Esophagus (tissue), 2 donors: Measurements from ENCODE around the gene BCKDHA. TPM values are rescaled to one million over a fixed set of nuclear protein-coding genes. Genes with fewer than 3 reads are reported as not detected.

Experiments used
- H3K27ac ChIP-seq, 2 donors: one replicate each; pipeline ENCODE4 v1.5.1; 2013; ENCODE audit warnings: low read depth in 2 of 2, mild to moderate bottlenecking in 2 of 2, inconsistent platforms in 1 of 2, low read length in 1 of 2, moderate library complexity in 1 of 2
- H3K27me3 ChIP-seq, 2 donors: one replicate each; pipeline ENCODE4 v1.6.1; 2013; ENCODE audit warnings: low read length in 2 of 2, control low read depth in 1 of 2, mild to moderate bottlenecking in 1 of 2; ENCODE audit not compliant: insufficient read depth in 2 of 2, control insufficient read depth in 1 of 2
- H3K36me3 ChIP-seq, 2 donors: one replicate each; pipeline ENCODE4 v1.6.1; 2013; ENCODE audit warnings: low read length in 1 of 2; ENCODE audit not compliant: control insufficient read depth in 2 of 2, insufficient read depth in 2 of 2
- H3K4me1 ChIP-seq, 2 donors: one replicate each; pipeline ENCODE4 v1.6.1; 2013; ENCODE audit warnings: low read length in 1 of 2; ENCODE audit not compliant: control insufficient read depth in 2 of 2, insufficient read depth in 2 of 2
- H3K4me3 ChIP-seq, 2 donors: one replicate each; pipeline ENCODE4 v1.5.1; 2013; ENCODE audit warnings: low read length in 2 of 2, mild to moderate bottlenecking in 2 of 2, low read depth in 1 of 2, moderate library complexity in 1 of 2
- H3K9me3 ChIP-seq, 2 donors: one replicate each; pipeline ENCODE4 v1.6.1; 2013; ENCODE audit warnings: mild to moderate bottlenecking in 2 of 2, low read depth in 1 of 2, low read length in 1 of 2, moderate library complexity in 1 of 2; ENCODE audit not compliant: control insufficient read depth in 2 of 2, insufficient read depth in 1 of 2
- WGBS, 2 donors: extraction: QIAGEN DNeasy Blood & Tissue Kit; methylation state at CpG; one replicate each; pipeline ENCODE4 v1.1.7; 2013; 5-methylcytosine and 5-hydroxymethylcytosine counted together
- polyA plus RNA-seq, 2 donors: library from polyadenylated mRNA; stranded (reverse); fragments of 200-250 nt; gene quantifications; one replicate each; pipeline ENCODE4 v1.2.3, GENCODE V29; 2013
- donor health status: healthy with polysubstance abuse.
- donor health status: Bipolar disorder and iron deficiency.

The BCKDHA gene
- polyA plus RNA-seq, 2 donors: 37.0 to 61.8 TPM

DNA sequence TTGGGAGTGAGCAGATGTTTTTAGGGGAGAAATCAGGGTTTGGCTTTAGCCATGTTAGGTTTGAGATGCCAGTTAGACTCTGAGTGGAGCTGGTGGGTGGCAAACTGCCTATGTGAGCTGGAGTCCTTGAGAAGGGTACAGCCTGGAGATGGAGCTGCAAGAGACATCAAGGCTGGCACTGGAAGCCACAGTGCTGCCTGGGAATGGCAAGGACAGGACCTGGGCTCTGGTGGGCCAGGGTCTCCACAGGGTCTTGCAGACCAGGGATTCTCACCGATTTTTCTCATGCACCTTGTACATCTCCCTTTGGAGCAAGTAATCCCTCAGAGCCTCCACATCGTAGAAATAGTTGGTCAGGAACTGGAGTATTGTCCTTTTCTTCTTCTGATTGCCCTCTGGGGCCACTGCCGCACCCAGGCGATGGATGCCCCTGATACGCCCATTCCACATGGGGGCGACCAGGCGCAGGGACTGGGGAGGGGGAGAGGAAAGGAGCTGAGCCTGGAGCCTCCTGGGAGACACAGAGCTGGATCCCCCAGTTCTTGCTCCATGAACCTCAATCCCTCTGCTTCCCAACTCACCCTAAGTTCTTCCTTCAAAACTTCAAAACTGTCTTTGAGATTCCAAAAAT, 40.4 kb downstream of the BCKDHA start:
- no peak overlapping the region for H3K4me3 ChIP-seq
- H3K27me3 ChIP-seq: no peaks in the 10 kb centered on the region
- no peak overlapping the region for H3K27ac ChIP-seq
- no peaks in the 10 kb centered on the region for H3K9me3 ChIP-seq
- H3K4me1 ChIP-seq: peaks cover 3 to 9% of the 10 kb centered on the region in 2 donors
- peaks cover 0 to 4% of the 10 kb centered on the region in 2 donors for H3K36me3 ChIP-seq
- 90 to 92% methylated on average over 7 of the region's 7 CpGs for WGBS, 2 donors

DNA sequence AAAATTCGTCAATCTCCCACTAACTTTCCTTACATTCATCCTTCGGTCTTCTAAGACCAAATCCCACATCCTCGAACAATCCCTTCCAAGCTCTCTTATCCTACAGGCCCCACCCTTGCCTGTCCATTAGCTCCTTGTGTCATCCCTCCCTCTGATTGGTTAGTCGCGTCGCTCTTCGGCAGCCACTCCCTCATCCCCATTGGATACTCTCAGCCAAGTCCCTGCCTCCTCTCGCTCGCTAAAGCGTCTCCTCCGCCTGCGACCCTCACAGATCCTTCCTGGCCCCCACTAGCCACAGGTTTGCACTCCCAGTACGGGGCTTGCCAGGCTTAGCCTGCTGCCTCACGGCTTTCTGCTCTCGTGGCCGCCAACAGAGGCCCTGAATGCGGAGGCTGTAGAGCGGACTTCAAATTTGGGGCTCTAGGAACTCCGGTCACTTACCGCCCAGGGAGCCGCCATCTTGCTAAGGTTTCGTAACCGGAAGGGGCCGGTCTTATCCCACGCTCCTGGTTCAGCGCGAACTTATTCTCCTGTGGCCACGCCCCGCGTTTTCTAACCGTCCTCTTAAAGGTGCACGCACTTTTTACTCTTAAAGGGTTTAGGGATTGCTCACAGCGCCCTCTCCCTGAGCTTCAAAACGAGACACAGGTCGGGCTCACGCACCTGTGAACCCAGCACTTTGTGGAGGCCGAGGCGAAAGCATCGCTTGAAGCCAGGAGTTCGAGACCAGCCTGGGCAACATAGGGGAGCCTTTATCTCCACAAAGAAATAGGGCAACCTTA, 42.0 kb downstream of the BCKDHA start, which contains the start of gene DMAC2:
Gene DMAC2 (minus strand): TSS at position 472 of the 782 bp plus-strand sequence. CDS start 13 bp downstream, at position 459.
- H3K4me3 ChIP-seq: peak within 1 kb of the TSS; percentile 79 to 86
- H3K36me3 ChIP-seq: peaks cover 0 to 2% of the 10 kb centered on the region in 2 donors
- WGBS, 2 donors: 0 to 1% methylated on average over 40 of the region's 40 CpGs
- H3K4me1 ChIP-seq: peaks cover 3 to 9% of the 10 kb centered on the region in 2 donors
- H3K27me3 ChIP-seq: no peaks in the 10 kb centered on the region
- no peaks in the 10 kb centered on the region for H3K9me3 ChIP-seq
- peak within 1 kb of the TSS; percentile 90 to 100 for H3K27ac ChIP-seq

DNA sequence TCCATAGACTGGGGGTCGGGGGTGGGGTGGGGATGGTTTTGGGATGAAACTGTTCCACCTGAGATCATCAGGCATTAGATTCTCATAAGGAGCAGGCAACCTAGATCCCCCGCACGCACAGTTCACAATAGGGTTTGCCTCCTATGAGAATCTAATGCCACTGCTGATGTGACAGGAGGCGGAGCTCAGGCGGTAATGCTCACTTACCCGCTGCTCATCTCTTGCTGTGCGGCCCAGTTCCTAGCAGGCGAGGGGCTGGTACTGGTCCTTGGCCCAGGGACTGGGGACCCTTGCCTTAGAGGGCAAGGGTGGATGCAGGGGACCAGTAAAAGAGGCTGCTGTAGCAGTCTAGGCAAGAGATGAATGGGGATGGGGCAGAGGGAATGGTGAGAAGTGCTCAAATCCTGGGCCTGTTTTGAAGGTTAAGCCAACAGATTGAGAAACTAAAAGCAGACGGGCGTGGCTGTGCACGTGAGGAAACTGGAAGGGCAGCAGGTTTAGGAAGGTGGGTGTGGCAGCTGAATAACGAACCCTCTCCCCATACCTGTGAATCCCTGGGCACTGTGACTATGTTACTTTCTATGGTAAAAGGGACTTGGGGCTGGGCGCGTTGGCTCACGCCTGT, 43.8 kb downstream of the BCKDHA start:
- Histone ChIP-seq H3K27ac (peak overlapping the region in 1 of 2 donors; percentile 77), H3K4me3 (no peak overlapping the region), H3K9me3 (no peaks in the 10 kb centered on the region), H3K36me3 (peaks cover 0 to 2% of the 10 kb centered on the region in 2 donors), H3K27me3 (no peaks in the 10 kb centered on the region), H3K4me1 (peaks cover 3 to 9% of the 10 kb centered on the region in 2 donors)
- WGBS, 2 donors: 70 to 75% methylated on average over 15 of the region's 15 CpGs

DNA sequence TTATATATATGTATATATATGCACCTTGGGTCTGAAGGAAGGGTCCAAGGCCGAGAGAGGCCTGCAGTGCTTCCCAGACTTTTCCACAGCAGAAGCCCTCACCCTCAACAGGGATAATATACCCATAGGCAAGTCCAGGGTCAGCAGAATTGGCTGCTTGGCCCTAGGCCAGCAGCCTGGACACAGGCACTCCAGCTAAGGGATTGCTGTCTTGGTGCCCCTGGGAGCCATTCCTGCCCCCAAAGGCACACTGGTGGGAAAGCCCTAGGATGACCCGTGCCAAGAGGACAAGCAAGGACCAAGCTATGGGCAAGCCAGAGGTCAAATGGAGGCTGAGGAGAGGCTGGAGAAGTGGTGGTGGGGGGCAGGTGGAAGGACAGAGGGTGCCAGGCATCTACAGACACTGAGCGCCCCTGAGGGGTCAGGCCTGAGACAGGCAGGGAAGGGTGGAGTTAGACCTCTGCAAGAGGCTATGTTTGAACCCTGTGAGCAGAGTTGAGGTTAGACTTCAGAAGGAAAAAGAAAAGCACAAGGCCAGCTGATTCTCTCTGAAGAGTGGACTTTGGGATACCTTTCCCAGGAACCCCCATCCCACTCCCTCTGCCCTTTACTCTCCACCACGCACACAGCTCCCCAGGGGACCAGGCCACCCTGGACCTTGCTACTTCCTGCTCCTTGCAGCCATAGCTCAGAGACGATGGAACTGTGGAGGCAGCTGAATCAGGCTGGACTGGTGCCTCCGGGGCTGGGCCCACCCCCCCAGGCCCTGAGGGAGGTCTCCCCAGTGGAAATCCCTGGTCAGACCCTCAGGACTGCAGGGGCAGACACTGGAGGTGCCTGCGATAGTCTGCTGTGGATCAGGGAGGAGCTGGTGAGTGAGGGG, 45.1 kb downstream of the BCKDHA start, which contains the start of gene ERICH4:
Gene ERICH4 (plus strand): TSS at position 684 of the 883 bp plus-strand sequence. CDS start 14 bp downstream, at position 698.
- no peak within 1 kb of the TSS for H3K27ac ChIP-seq
- H3K4me3 ChIP-seq: no peak within 1 kb of the TSS
- H3K4me1 ChIP-seq: peaks cover 3 to 9% of the 10 kb centered on the region in 2 donors
- H3K36me3 ChIP-seq: peaks cover 0 to 2% of the 10 kb centered on the region in 2 donors
- 67% methylated on average over 7 of the region's 7 CpGs for WGBS, 2 donors
- no peaks in the 10 kb centered on the region for H3K27me3 ChIP-seq
- H3K9me3 ChIP-seq: no peaks in the 10 kb centered on the region

DNA sequence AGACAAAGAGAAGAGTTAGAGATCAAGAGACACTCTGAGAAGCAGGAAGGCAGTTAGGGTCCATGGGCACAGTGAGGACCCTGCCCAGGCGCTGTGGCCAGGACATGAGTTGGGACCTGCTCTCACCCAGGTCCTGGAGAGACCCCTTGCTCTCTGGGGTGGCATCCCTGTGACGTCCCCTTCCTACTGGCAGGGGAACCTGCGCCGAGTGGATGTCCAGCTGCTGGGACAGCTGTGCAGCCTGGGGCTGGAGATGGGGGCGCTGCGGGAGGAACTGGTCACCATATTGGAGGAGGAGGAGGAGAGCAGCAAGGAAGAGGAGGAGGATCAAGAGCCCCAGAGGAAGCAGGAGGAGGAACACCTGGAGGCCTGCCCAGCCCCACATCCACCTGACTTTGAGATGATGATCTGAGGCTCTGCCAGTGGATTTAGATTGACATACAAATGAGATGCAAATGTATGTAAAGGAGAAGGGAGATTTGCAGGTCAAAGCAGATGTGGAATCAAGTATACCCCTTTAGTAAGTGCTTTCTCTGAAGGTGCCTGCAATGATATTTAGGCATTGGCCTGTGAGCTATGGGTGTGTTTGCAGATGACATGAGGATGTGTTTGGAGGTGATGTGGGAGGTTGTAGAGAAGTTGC, 46.3 kb downstream of the BCKDHA start:
- H3K9me3 ChIP-seq: no peaks in the 10 kb centered on the region
- 67 to 72% methylated on average over 6 of the region's 6 CpGs for WGBS, 2 donors

DNA sequence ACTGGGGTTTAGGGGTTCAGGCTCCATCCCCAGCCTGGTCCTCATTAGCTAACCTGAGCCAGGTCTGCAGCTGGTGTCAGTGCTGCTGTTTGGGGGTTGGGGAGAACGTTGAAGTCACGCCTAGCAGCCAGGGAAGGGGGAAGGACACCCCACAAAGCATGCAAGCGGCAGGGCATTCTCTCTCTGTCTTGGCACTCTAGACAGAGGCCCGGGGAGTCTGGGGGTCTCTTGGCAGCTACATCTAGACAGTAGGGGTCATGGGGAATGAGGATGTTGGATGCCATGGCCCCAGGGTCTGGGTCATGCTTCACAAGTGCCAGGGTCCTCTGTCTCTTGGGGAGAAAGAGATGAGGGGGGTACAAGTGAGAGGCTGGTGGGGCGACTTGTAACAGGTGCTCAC, 48.0 kb downstream of the BCKDHA start:
- no peaks in the 10 kb centered on the region for H3K27me3 ChIP-seq
- H3K9me3 ChIP-seq: no peaks in the 10 kb centered on the region
- H3K36me3 ChIP-seq: no peaks in the 10 kb centered on the region
- H3K27ac ChIP-seq: no peak overlapping the region
- H3K4me3 ChIP-seq: no peak overlapping the region
- 63 to 67% methylated on average over 5 of the region's 5 CpGs for WGBS, 2 donors
- peaks cover 3 to 6% of the 10 kb centered on the region in 2 donors for H3K4me1 ChIP-seq

More for the DNA sequence above, 46.3 kb downstream of the BCKDHA start:
- H3K4me1 ChIP-seq: peaks cover 3 to 6% of the 10 kb centered on the region in 2 donors
- no peaks in the 10 kb centered on the region for H3K36me3 ChIP-seq
- H3K27ac ChIP-seq: no peak overlapping the region
- H3K27me3 ChIP-seq: no peaks in the 10 kb centered on the region
- no peak overlapping the region for H3K4me3 ChIP-seq

DNA sequence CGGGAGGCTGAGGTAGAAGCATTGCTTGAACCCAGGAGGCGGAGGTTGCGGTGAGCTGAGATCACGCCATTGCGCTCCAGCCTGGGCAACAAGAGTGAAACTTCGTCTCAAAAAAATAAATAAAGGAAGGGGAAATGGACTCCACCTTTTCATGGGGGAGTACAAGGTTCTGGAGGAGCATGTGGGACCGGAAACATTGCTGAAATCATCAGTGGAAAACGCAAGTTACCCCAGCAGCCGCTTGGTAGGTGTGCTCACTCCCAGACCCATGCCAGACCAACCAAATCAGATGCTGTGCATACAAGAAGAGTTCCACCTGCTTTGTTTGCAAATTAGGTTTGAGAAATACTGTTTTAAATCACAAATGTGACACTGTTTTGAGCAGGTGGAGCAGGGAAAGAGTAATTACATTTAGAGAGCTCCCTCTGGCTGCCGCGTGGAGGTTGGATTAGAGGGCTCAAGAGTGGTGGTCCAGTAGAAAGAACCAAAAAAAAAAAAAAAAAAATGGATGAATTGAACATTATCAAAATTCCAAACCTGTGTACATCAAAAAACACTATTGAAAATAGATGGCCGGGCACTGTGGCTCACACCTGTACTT, 50.2 kb downstream of the BCKDHA start:
- Histone ChIP-seq H3K27ac (no peak overlapping the region), H3K9me3 (no peaks in the 10 kb centered on the region), H3K4me3 (no peak overlapping the region), H3K27me3 (no peaks in the 10 kb centered on the region), H3K36me3 (no peaks in the 10 kb centered on the region), H3K4me1 (no peaks in the 10 kb centered on the region)
- 59 to 63% methylated on average over 12 of the region's 12 CpGs for WGBS, 2 donors

DNA sequence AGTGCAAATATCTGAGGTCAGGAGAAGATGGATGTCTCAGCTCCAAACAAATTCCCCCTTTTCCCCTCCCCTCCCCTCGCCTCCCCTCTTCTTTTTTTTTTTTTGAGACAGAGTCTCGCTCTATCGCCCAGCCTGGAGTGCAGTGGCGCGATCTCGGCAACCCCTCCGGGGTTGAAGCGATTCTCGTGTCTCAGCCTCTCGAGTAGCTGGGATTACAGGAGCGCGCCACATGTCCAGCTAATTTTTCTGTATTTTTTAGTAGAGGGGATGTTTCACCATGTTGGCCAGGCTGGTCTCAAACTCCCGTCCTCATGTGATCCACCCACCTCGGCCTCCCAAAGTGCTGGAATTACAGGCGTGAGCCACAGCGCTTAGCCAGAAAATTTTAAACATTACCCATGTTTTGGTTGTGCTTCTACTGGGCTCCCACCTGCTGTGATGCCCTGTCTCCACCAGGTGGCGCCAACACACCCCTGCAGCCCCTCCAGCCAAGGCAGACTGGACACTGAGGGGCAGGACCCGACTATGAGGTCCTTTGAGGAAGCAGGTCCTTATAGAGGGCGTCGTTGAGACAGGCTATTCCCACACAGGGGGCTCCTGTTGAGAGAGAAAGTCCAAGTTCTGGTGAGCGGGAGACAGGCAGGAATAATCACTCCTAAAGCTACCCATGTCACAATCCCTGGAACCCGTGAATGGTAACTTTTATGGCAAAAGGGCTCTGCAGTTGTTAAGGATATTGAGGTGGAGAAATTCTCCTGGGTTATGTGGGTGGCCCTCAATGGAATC, 51.7 kb downstream of the BCKDHA start:
- no peaks in the 10 kb centered on the region for H3K9me3 ChIP-seq
- H3K4me1 ChIP-seq: no peaks in the 10 kb centered on the region
- no peaks in the 10 kb centered on the region for H3K36me3 ChIP-seq
- no peak overlapping the region for H3K4me3 ChIP-seq
- no peaks in the 10 kb centered on the region for H3K27me3 ChIP-seq
- H3K27ac ChIP-seq: no peak overlapping the region
- WGBS, 2 donors: 3 to 4% methylated on average over 22 of the region's 22 CpGs
